ENCODE measurements around the gene OR10V1.

DNA sequence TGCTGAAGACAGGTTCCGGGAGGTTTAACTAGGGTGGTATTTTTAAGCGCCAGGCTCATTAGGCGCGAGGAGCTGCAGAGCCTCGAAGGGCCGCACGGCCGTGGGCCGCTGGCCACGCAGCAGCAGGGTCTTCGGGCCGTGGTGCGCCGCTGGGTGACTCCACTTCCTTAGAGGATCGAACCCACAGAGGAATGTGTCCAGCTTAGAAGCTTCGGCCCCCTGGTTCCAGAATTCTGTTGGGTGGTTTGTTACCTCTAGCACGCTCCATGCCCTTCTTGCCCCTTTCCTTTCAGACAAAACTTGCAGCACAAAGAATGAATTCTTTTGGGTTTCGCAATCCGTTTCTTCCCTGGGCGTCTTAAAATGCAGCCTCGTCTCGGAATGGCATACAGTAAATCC lies 44.0 kb downstream of the OR10V1 start:
- TF ChIP-seq, protein P1, sequence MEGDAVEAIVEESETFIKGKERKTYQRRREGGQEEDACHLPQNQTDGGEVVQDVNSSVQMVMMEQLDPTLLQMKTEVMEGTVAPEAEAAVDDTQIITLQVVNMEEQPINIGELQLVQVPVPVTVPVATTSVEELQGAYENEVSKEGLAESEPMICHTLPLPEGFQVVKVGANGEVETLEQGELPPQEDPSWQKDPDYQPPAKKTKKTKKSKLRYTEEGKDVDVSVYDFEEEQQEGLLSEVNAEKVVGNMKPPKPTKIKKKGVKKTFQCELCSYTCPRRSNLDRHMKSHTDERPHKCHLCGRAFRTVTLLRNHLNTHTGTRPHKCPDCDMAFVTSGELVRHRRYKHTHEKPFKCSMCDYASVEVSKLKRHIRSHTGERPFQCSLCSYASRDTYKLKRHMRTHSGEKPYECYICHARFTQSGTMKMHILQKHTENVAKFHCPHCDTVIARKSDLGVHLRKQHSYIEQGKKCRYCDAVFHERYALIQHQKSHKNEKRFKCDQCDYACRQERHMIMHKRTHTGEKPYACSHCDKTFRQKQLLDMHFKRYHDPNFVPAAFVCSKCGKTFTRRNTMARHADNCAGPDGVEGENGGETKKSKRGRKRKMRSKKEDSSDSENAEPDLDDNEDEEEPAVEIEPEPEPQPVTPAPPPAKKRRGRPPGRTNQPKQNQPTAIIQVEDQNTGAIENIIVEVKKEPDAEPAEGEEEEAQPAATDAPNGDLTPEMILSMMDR (IDR thresholded peaks at IDR 0.05): no peak
- TF ChIP-seq EZH2 (IDR thresholded peaks at IDR 0.05; ENCODE audit: borderline replicate concordance, insufficient read depth, low read depth, low read length, poor library complexity, severe bottlenecking): no peak
